GM12878 (cell line): ENCODE results near the gene SPINK5. TPM values are rescaled to one million over a fixed set of nuclear protein-coding genes. Genes with fewer than 3 reads are reported as not detected.

ENCODE experiments used
- ATAC-seq: fragments of 200-7000 bp; cut with Tn5 transposase; 3 replicates; pipeline ENCODE4 v1.9.1; 2020; ENCODE audit warnings: mild to moderate bottlenecking, moderate library complexity
- BruUV-seq: library from RNA; stranded (reverse); fragments of 400-500 nt; replicated peaks from 2 replicates; lab custom pipeline; 2021; lab: Mats Ljungman, UMichigan
- CTCF ChIA-PET: fragments of 300-600 bp; sonication (Branson Sonifier 250); formaldehyde crosslinking; extraction: SDS; loops from one replicate; lab custom pipeline; 2021; ENCODE audit warnings: inconsistent platforms; lab: Yijun Ruan, JAX
- POLR2A ChIA-PET: fragments of 350-600 bp; formaldehyde crosslinking; extraction: SDS; loops from one replicate; lab custom pipeline; 2021; ENCODE audit warnings: inconsistent platforms; lab: Charles Lee
- RAD21 ChIA-PET: fragments of 300-600 bp; sonication (Branson Sonifier 250); formaldehyde crosslinking; loops from one replicate; lab custom pipeline; 2023; ENCODE audit warnings: antibody characterized with exemption; ENCODE audit not compliant: unreplicated experiment; lab: Charles Lee
- SMC1A ChIA-PET: fragments of 300-600 bp; sonication (Branson Sonifier 250); formaldehyde crosslinking; loops from one replicate; lab custom pipeline; 2023; ENCODE audit not compliant: unreplicated experiment, uncharacterized antibody; lab: Charles Lee
- DNase-seq: peaks from one replicate; pipeline ENCODE4 v3.0.0-alpha.2; 2011; ENCODE audit warnings: low read depth, low spot score
- FAIRE-seq: peaks from 3 replicates; lab custom pipeline; 2011; peaks lifted over from hg19 to GRCh38; lab: Jason Lieb, UNC
- H2AFZ ChIP-seq: 2 replicates; pipeline ENCODE4 v1.6.0; 2011; ENCODE audit warnings: low read depth, low read length, control low read depth; ENCODE audit not compliant: control insufficient read depth
- H3K27ac ChIP-seq: 2 replicates; pipeline ENCODE4 v1.5.1; 2011; ENCODE audit warnings: control low read depth; ENCODE audit not compliant: control insufficient read depth, insufficient read depth
- H3K27me3 ChIP-seq, 2 experiments: replicated peaks in 1 of 2; 2 replicates each; pipeline versions ENCODE4 v1.6.0 to v1.6.1; 2011; ENCODE audit warnings: low read length in 1 of 2; ENCODE audit not compliant: control insufficient read depth in 2 of 2, insufficient read depth in 2 of 2
- H3K36me3 ChIP-seq, 2 experiments: 2 replicates each; pipeline ENCODE4 v1.5.1; 2011; ENCODE audit warnings: low read length in 1 of 2; ENCODE audit not compliant: control insufficient read depth in 2 of 2, insufficient read depth in 2 of 2
- H3K4me1 ChIP-seq: 2 replicates; pipeline ENCODE4 v1.6.1; 2011; ENCODE audit warnings: mild to moderate bottlenecking, low read length, moderate library complexity, mixed read lengths; ENCODE audit not compliant: control insufficient read depth, insufficient read depth
- H3K4me2 ChIP-seq: 2 replicates; pipeline ENCODE4 v1.6.0; 2011; ENCODE audit warnings: control low read depth; ENCODE audit not compliant: control insufficient read depth, insufficient read depth
- H3K4me3 ChIP-seq: fragments of 200-600 bp; sonication (generic); 2 replicates; pipeline ENCODE4 v1.5.1; 2016
- H3K79me2 ChIP-seq: 2 replicates; pipeline ENCODE4 v1.6.0; 2011; ENCODE audit warnings: low read length; ENCODE audit not compliant: control insufficient read depth, insufficient read depth
- H3K9ac ChIP-seq: 2 replicates; pipeline ENCODE4 v1.8.0; 2011; ENCODE audit warnings: low read length, control low read depth, mixed read lengths; ENCODE audit not compliant: control insufficient read depth, insufficient read depth
- H3K9me3 ChIP-seq: replicated peaks from 3 replicates; pipeline ENCODE4 v1.5.1; 2011; ENCODE audit warnings: mild to moderate bottlenecking, low read length; ENCODE audit not compliant: control insufficient read depth, insufficient read depth
- H4K20me1 ChIP-seq: 2 replicates; pipeline ENCODE4 v1.6.0; 2011; ENCODE audit not compliant: control insufficient read depth, insufficient read depth
- CREB1 ChIP-seq: IDR thresholded peaks from 2 replicates; pipeline ENCODE4 v1.6.1; 2012; ENCODE audit warnings: low read depth, mild to moderate bottlenecking, inconsistent platforms
- GATAD2B ChIP-seq: fragments of 450-650 bp; conservative IDR thresholded peaks from 2 replicates; pipeline ENCODE4 v1.6.1; 2017; ENCODE audit warnings: low read depth, mild to moderate bottlenecking, moderate library complexity
- MAX ChIP-seq: IDR thresholded peaks from 2 replicates; pipeline ENCODE4 v1.6.1; 2012; ENCODE audit warnings: low read depth, low read length, improper control_type of control experiment
- MLLT1 ChIP-seq: fragments of 450-650 bp; IDR thresholded peaks from 2 replicates; pipeline ENCODE4 v1.6.1; 2016; ENCODE audit warnings: mild to moderate bottlenecking
- MTA2 ChIP-seq: fragments of 450-650 bp; IDR thresholded peaks from 2 replicates; pipeline ENCODE4 v1.6.1; 2016; ENCODE audit warnings: low read depth, mild to moderate bottlenecking, moderate library complexity
- PAX8 ChIP-seq: fragments of 450-650 bp; IDR thresholded peaks from 2 replicates; pipeline ENCODE4 v1.6.1; 2017; ENCODE audit warnings: mild to moderate bottlenecking, moderate library complexity
- PRDM15 ChIP-seq: fragments of 450-650 bp; formaldehyde crosslinking; IDR thresholded peaks from 2 replicates; pipeline ENCODE4 v1.4.0; 2020; ENCODE audit warnings: mild to moderate bottlenecking, moderate library complexity
- REST ChIP-seq: IDR thresholded peaks from 2 replicates; pipeline ENCODE4 v1.6.1; 2012; ENCODE audit warnings: mild to moderate bottlenecking, low read depth, low read length
- SMAD1 ChIP-seq: fragments of 450-650 bp; IDR thresholded peaks from 2 replicates; pipeline ENCODE4 v1.6.1; 2018; ENCODE audit warnings: mild to moderate bottlenecking, low read depth; ENCODE audit not compliant: partially characterized antibody
- ZNF217 ChIP-seq: fragments of 450-650 bp; IDR thresholded peaks from 2 replicates; pipeline ENCODE4 v1.6.1; 2017; ENCODE audit warnings: antibody characterized with exemption, mild to moderate bottlenecking
- ZNF687 ChIP-seq: fragments of 450-650 bp; IDR thresholded peaks from 2 replicates; pipeline ENCODE4 v1.6.1; 2017; ENCODE audit warnings: mild to moderate bottlenecking, moderate library complexity
- ZZZ3 ChIP-seq: IDR thresholded peaks from 2 replicates; pipeline ENCODE4 v1.6.1; 2011; ENCODE audit warnings: low read depth; ENCODE audit not compliant: control insufficient read depth, insufficient read length
- whole genome bisulfite sequencing: methylation state at CpG from one replicate; pipeline ENCODE4 v1.1.6; 2016; ENCODE audit warnings: low lambda C conversion rate; ENCODE audit not compliant: insufficient replicate concordance, insufficient coverage; ENCODE audit errors: missing lambda C conversion rate; 5-methylcytosine and 5-hydroxymethylcytosine counted together
- in situ Hi-C: fragments of 300-500 bp; cut with MboI; formaldehyde crosslinking; loops from 9 replicates; pipeline ENCODE4 v1.14.3; 2018; ENCODE audit warnings: mixed read lengths
- intact Hi-C: fragments of 100-400 bp; cut with micrococcal nuclease; formaldehyde crosslinking; loops from one replicate; pipeline ENCODE4 v1.14.2; 2022; ENCODE audit not compliant: unreplicated experiment
- polyA plus RNA-seq, 11 experiments: library from polyadenylated mRNA; depleted of rRNA in 4 of 11; unstranded in 6 of 11; stranded (reverse) in 5 of 11; fragments of >200 nt; fragmentation: Nextera tagmentation in 4 of 11; fragmentation: Illumina TruSeq in 1 of 11; extraction: Ambion mirVana in 4 of 11; extraction: Trizol in 1 of 11; gene quantifications; 1 replicate in 1 of 11; 2 replicates in 10 of 11; pipeline versions ENCODE4 v1.2.1 to v1.2.3, GENCODE V29; 2011 to 2016; ENCODE audit warnings: inconsistent platforms in 2 of 11, missing spikeins in 2 of 11, low read depth in 1 of 11
- total RNA-seq, 4 experiments: library from RNA; depleted of rRNA in 3 of 4; stranded (reverse); fragments of >200 nt in 3 of 4; fragmentation: Illumina TruSeq in 1 of 4; extraction: Trizol in 1 of 4; gene quantifications; 2 replicates each; pipeline versions ENCODE4 v1.2.1 to v1.2.3, GENCODE V29; 2013 to 2021

The SPINK5 gene
- total and polyA plus RNA-seq, 10 of the 15 experiments (the other 5 are each of a cell fraction or from before 2014, with no cell fraction given) = 0.04 to 0.09 TPM; not detected in 8

GRCh38 chr5:148060309-148060708, 3.5 kb upstream of the SPINK5 start:
- TF ChIP-seq PRDM15 (CRISPR knock-in tag) (no peak), CREB1 (no peak), ZNF687 (no peak), REST (no peak), ZNF217 (no peak), GATAD2B (no peak), MLLT1 (no peak), PAX8 (no peak), MTA2 (no peak), MAX (no peak), SMAD1 (no peak), ZZZ3 (no peak)
- DNase-seq (no peak), ATAC-seq (no peak), FAIRE-seq (no peak)
- ChIA-PET SMC1A (no interaction called here), POLR2A (no interaction called here), CTCF (no interaction called here), RAD21 (no interaction called here)
- H3K4me3 ChIP-seq = no peak overlapping the region
- no peak overlapping the region for H3K4me2 ChIP-seq
- H3K9ac ChIP-seq = no peak overlapping the region
- H3K36me3 ChIP-seq = no peaks in the 10 kb centered on the region
- H2AFZ ChIP-seq = no peak overlapping the region
- intact Hi-C loops = no loop called here
- in situ Hi-C loops = no loop called here
- no peaks in the 10 kb centered on the region for H3K27me3 ChIP-seq
- WGBS = 0% methylated on average over 2 of the region's 2 CpGs
- no peak overlapping the region for H3K27ac ChIP-seq
- H3K79me2 ChIP-seq = no peaks in the 10 kb centered on the region
- BruUV-seq = no TSS peak
- H3K9me3 ChIP-seq = no peaks in the 10 kb centered on the region; the same call in 2 of the 3 replicates
- no peaks in the 10 kb centered on the region for H4K20me1 ChIP-seq
- no peaks in the 10 kb centered on the region for H3K4me1 ChIP-seq
